GM12875 (cell line): Measurements from ENCODE around the gene TTI1.
"Not testable (repeated sequence)": the region's sequence is repeated elsewhere in the genome, so short reads cannot be mapped to it uniquely, and the experiment has no call there.

Source experiments
- H3K4me3 ChIP-seq: one replicate; pipeline ENCODE4 v1.5.1; 2011; ENCODE audit warnings: low read depth, low read length, control low read depth
- TF ChIP-seq, protein P1 (sequence below): IDR thresholded peaks from 2 replicates; pipeline ENCODE4 v1.5.1; 2011; ENCODE audit warnings: low read depth, mild to moderate bottlenecking, control low read depth, inconsistent platforms, low read length, moderate library complexity, borderline replicate concordance; ENCODE audit not compliant: insufficient read depth

The TTI1 gene

GRCh38 chr20:38012332-38012731 is 20.9 kb downstream of the TTI1 start:
- H3K4me3 ChIP-seq: no peak overlapping the region
- TF ChIP-seq, protein P1, sequence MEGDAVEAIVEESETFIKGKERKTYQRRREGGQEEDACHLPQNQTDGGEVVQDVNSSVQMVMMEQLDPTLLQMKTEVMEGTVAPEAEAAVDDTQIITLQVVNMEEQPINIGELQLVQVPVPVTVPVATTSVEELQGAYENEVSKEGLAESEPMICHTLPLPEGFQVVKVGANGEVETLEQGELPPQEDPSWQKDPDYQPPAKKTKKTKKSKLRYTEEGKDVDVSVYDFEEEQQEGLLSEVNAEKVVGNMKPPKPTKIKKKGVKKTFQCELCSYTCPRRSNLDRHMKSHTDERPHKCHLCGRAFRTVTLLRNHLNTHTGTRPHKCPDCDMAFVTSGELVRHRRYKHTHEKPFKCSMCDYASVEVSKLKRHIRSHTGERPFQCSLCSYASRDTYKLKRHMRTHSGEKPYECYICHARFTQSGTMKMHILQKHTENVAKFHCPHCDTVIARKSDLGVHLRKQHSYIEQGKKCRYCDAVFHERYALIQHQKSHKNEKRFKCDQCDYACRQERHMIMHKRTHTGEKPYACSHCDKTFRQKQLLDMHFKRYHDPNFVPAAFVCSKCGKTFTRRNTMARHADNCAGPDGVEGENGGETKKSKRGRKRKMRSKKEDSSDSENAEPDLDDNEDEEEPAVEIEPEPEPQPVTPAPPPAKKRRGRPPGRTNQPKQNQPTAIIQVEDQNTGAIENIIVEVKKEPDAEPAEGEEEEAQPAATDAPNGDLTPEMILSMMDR: no peak

DNA sequence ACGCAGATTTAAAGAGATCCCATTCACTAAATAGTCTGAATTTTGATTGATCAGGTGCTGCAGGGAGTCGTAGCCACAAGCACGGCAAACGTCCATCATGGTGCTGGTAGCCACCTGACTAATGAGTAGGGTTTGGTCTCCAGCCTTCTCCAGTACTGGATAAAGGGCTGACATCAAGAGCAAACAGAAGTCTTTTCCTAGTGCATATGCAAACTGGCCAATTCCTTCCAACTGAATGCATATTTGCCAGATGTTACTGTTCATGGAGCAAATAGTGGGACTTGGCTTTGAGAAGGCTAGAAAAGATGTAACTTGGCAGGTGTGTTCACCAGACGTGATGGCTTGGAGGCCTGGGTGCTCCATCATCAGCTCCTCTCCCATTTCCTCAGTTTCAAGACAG is 21.6 kb downstream of the TTI1 start:
- H3K4me3 ChIP-seq: no peak overlapping the region
- TF ChIP-seq, protein P1: no peak

GRCh38 chr20:38009416-38009815 is 23.8 kb downstream of the TTI1 start:
- not testable (repeated sequence) for H3K4me3 ChIP-seq

DNA sequence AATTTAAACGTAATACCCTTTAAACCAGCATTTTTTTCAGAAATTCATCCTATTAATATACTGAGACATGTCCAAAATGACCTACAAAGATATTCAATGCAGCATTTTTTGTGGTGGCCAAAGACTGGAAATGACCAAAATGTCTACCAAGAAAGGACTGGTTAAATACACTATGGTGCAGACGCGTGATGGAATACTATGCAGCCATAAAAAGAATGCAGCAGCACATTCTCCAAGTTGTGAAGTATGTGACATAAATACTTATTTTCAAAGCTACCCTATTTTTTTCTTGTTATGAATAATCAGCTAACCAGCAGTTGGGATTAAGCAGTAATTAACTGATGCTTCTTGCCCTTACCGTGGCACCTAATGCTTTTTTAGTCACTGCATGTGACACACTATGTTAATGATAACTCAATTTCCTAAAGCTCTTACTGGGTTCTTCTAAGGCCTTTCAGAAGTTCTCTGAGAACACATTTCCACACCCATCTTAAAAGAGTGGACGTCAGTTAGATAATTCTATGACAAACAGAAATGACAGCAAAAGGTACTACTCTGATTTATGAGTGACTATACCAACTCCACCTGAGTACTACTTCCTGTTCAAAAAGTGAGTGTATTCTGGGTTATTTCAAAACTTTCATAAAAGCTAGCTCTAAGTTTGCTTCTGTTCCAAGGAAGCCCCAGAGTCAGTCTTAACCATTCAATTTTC is 24.9 kb downstream of the TTI1 start:
- TF ChIP-seq, protein P1: no peak
- H3K4me3 ChIP-seq: no peak overlapping the region

- TF ChIP-seq, protein P1: no peak
- H3K4me3 ChIP-seq: no peak overlapping the region
Measured at GRCh38 chr20:38007526-38007925, 25.7 kb downstream of the TTI1 start.

GRCh38 chr20:38005903-38006302 is 27.4 kb downstream of the TTI1 start:
- no peak overlapping the region for H3K4me3 ChIP-seq
- TF ChIP-seq, protein P1: no peak

- H3K4me3 ChIP-seq: no peak overlapping the region
- TF ChIP-seq, protein P1: no peak
Measured at GRCh38 chr20:38004416-38004815, 28.8 kb downstream of the TTI1 start.
